Heart left ventricle (tissue), 16 donors: ENCODE measurements around the gene MED4. TPM values are rescaled to one million over a fixed set of nuclear protein-coding genes. Genes with fewer than 3 reads are reported as not detected.
"Not testable (repeated sequence)": the region's sequence is repeated elsewhere in the genome, so short reads cannot be mapped to it uniquely, and the experiment has no call there.

ENCODE experiments used
- ATAC-seq, 4 donors: fragments of 200-7000 bp; cut with Tn5 transposase; one replicate each; pipeline ENCODE4 v1.9.1; 2020 to 2022; ENCODE audit warnings: moderate library complexity in 4 of 4, mild to moderate bottlenecking in 3 of 4, moderate number of reproducible peaks in 1 of 4
- DNase-seq, 5 donors: peaks; one replicate each; pipeline ENCODE4 v3.0.0-alpha.2; 2020
- H3K27ac ChIP-seq, 12 donors: fragments of 200-600 bp; sonication (generic) in 4 of 12; one replicate each; pipeline versions ENCODE4 v1.5.0 to v1.8.0; 2016 to 2022; ENCODE audit warnings: mild to moderate bottlenecking in 2 of 12
- H3K27me3 ChIP-seq, 9 donors: fragments of 200-600 bp; sonication (generic) in 2 of 9; one replicate each; pipeline versions ENCODE4 v1.5.1 to v1.8.0; 2016 to 2022; ENCODE audit warnings: mild to moderate bottlenecking in 3 of 9
- H3K36me3 ChIP-seq, 9 donors: fragments of 200-600 bp; sonication (generic) in 2 of 9; one replicate each; pipeline versions ENCODE4 v1.5.0 to v1.8.0; 2018 to 2022; ENCODE audit warnings: mild to moderate bottlenecking in 2 of 9
- H3K4me1 ChIP-seq, 12 donors: fragments of 200-600 bp; sonication (generic) in 4 of 12; one replicate each; pipeline versions ENCODE4 v1.5.0 to v1.8.0; 2016 to 2022; ENCODE audit warnings: mild to moderate bottlenecking in 3 of 12
- H3K4me3 ChIP-seq, 12 donors: fragments of 200-600 bp; sonication (generic) in 4 of 12; one replicate each; pipeline versions ENCODE4 v1.5.0 to v1.8.0; 2017 to 2022; ENCODE audit warnings: mild to moderate bottlenecking in 9 of 12, moderate library complexity in 4 of 12
- H3K9me3 ChIP-seq, 12 donors: fragments of 200-600 bp; sonication (generic) in 4 of 12; one replicate each; pipeline versions ENCODE4 v1.5.0 to v1.8.0; 2016 to 2022; ENCODE audit warnings: mild to moderate bottlenecking in 1 of 12
- CTCF ChIP-seq, 12 donors: fragments of 200-600 bp; sonication (generic) in 4 of 12; IDR thresholded peaks; one replicate each; pipeline versions ENCODE4 v1.5.0 to v1.8.0; 2018 to 2022; ENCODE audit warnings: antibody characterized with exemption in 12 of 12, mild to moderate bottlenecking in 5 of 12
- POLR2A ChIP-seq, 2 donors: fragments of 450-650 bp; IDR thresholded peaks; one replicate each; pipeline ENCODE4 v1.6.1; 2017; ENCODE audit warnings: antibody characterized with exemption in 2 of 2, mild to moderate bottlenecking in 2 of 2, moderate library complexity in 2 of 2
- WGBS, 4 donors: extraction: QIAGEN DNeasy Blood & Tissue Kit in 2 of 4; methylation state at CpG; one replicate each; pipeline versions ENCODE4 v1.1.5 to v1.1.7; 2013 to 2018; 5-methylcytosine and 5-hydroxymethylcytosine counted together
- intact Hi-C, 10 donors: fragments of 100-400 bp; cut with DNase I; formaldehyde crosslinking; loops; one replicate each; pipeline versions ENCODE4 v1.11.1 to v1.14.2; 2022
- polyA plus RNA-seq, 2 donors: library from polyadenylated mRNA; stranded (reverse); fragments of 200-250 nt; gene quantifications; one replicate each; pipeline ENCODE4 v1.2.3, GENCODE V29; 2013
- total RNA-seq, 9 donors: library from RNA; depleted of rRNA in 2 of 9; stranded (reverse); fragments of >200 nt in 2 of 9; fragmentation: NEBNext Ultra II Directional in 3 of 9; extraction: Animal tissue kit (Norgen Biotek cat#: 25700) in 3 of 9; gene quantifications; one replicate each; pipeline versions ENCODE4 v1.1.0 to v1.2.4, GENCODE V29; 2016 to 2023
- donor health status: ischemic (EF 13 %, LVEDD 7.1; RV severe dilation, severe dysfunction).
- donor health status: healthy with polysubstance abuse.
- donor health status: DM: no; HTN: yes; CAD: no.
- donor health status: DM: no; HTN: no; CAD: no.
- donor health status: ischemic (EF 25% LVEDD 6.9; RV normal size, moderate dysfunction).
- donor health status: ischemic (EF 25% LVEDD 5.7; RV mildly dilated, moderate dysfunction).
- donor health status: healthy.
- donor health status: DM: yes; HTN: yes; CAD: no.
- donor health status: ischemic (EF 35%, LVEDD 5.7; RV mildly dilated, moderate dysfunction).
- donor health status: nonischemic (EF 11% LVEDD 7.7; RV severe dilation, severe dysfunction).
- donor health status: DM: yes; HTN: yes; CAD: no.
- donor health status: PGD.
- donor health status: ischemic (EF 29% LVEDD 5.4; RV normal size, mild dysfunction).
- donor health status: nonischemic (EF 23%, LVEDD 6.1; RV moderate dilation, normal function).

MED4 gene
- total and polyA plus RNA-seq, 11 donors: 24.9 to 50.6 (median 48.9) TPM

GRCh38 chr13:48068036-48068435, 26.9 kb downstream of the MED4 start:
- Histone ChIP-seq H3K4me1 (no peaks in the 10 kb centered on the region), H3K4me3 (no peak overlapping the region), H3K9me3 (peaks cover 0 to 58% (median 23%) of the 10 kb centered on the region in 12 donors), H3K27ac (no peak overlapping the region), H3K27me3 (no peaks in the 10 kb centered on the region), H3K36me3 (peaks cover 2 to 79% (median 46%) of the 10 kb centered on the region in 9 donors)
- intact Hi-C loops: no loop called here
- TF ChIP-seq POLR2A (IDR thresholded peaks at IDR 0.05): no peak
- no peak for TF ChIP-seq CTCF (IDR thresholded peaks at IDR 0.05)
- no peak for ATAC-seq
- DNase-seq: no peak

- intact Hi-C loops: no loop called here
- 90 to 97% (median 96%) methylated on average over 3 of the region's 3 CpGs for WGBS, 4 donors
- Histone ChIP-seq H3K4me1 (no peaks in the 10 kb centered on the region), H3K27ac (no peak overlapping the region), H3K36me3 (peaks cover 0 to 63% (median 31%) of the 10 kb centered on the region in 9 donors), H3K27me3 (no peaks in the 10 kb centered on the region), H3K4me3 (no peak overlapping the region), H3K9me3 (peaks cover 0 to 52% (median 23%) of the 10 kb centered on the region in 12 donors)
- DNase-seq: no peak
- no peak for ATAC-seq
- TF ChIP-seq POLR2A (IDR thresholded peaks at IDR 0.05) (no peak), CTCF (IDR thresholded peaks at IDR 0.05) (no peak)
These were observed 28.5 kb downstream of the MED4 start for GRCh38 chr13:48066310-48066989.

- 41 to 78% (median 59%) methylated on average over 5 of the region's 5 CpGs for WGBS, 4 donors
- H3K36me3 ChIP-seq, H3K4me3 ChIP-seq, H3K9me3 ChIP-seq, DNase-seq, intact Hi-C loops, H3K27me3 ChIP-seq, H3K4me1 ChIP-seq, H3K27ac ChIP-seq, ATAC-seq: not testable (repeated sequence)
These were observed 35.0 kb downstream of the MED4 start for GRCh38 chr13:48059951-48060350.

- H3K4me3 ChIP-seq, DNase-seq, H3K4me1 ChIP-seq, H3K27ac ChIP-seq, intact Hi-C loops, H3K27me3 ChIP-seq, H3K9me3 ChIP-seq, ATAC-seq: not testable (repeated sequence)
- 81 to 95% (median 90%) methylated on average over 6 of the region's 6 CpGs for WGBS, 4 donors
- H3K36me3 ChIP-seq: peaks cover 0 to 15% (median under 1%) of the 10 kb centered on the region in 9 donors
These were observed 36.4 kb downstream of the MED4 start for GRCh38 chr13:48058536-48058935.

- DNase-seq: no peak
- H3K27me3 ChIP-seq: no peaks in the 10 kb centered on the region
- H3K27ac ChIP-seq: no peak overlapping the region
- peaks cover 0 to 42% (median 26%) of the 10 kb centered on the region in 9 donors for H3K36me3 ChIP-seq
- peaks cover 0 to 4% (median 0%) of the 10 kb centered on the region in 12 donors for H3K4me1 ChIP-seq
- no peak for ATAC-seq
- 90 to 93% (median 92%) methylated on average over 5 of the region's 5 CpGs for WGBS, 4 donors
- H3K9me3 ChIP-seq: no peaks in the 10 kb centered on the region
- TF ChIP-seq CTCF (IDR thresholded peaks at IDR 0.05) (no peak), POLR2A (IDR thresholded peaks at IDR 0.05) (no peak)
- intact Hi-C loops: no loop called here
- no peak overlapping the region for H3K4me3 ChIP-seq
These were observed 39.2 kb downstream of the MED4 start for GRCh38 chr13:48055712-48056111.
